ENCODE measurements around the gene APBA2.
"Not testable (repeated sequence)": the region's sequence is repeated elsewhere in the genome, so short reads cannot be mapped to it uniquely, and the experiment has no call there.

APBA2 gene

GRCh38 chr15:28879551-28879950 lies 6.2 kb upstream of the APBA2 start:
- no peak for DNase-seq

GRCh38 chr15:28880680-28881079 lies 5.1 kb upstream of the APBA2 start:
- no peak for DNase-seq

GRCh38 chr15:28881170-28881569 lies 4.6 kb upstream of the APBA2 start:
- no peak for DNase-seq

GRCh38 chr15:28881600-28881999 lies 4.2 kb upstream of the APBA2 start:
- no peak for DNase-seq

GRCh38 chr15:28884151-28884940 lies 1.4 kb upstream of the APBA2 start:
- DNase-seq = no peak

GRCh38 chr15:28885128-28885629 lies 595 bp upstream of the APBA2 start:
- DNase-seq = no peak

GRCh38 chr15:28886431-28887338 lies 911 bp downstream of the APBA2 start:
- no peak for DNase-seq

GRCh38 chr15:28887339-28888174 lies 1.8 kb downstream of the APBA2 start:
- no peak for DNase-seq

GRCh38 chr15:28888302-28888894 lies 2.6 kb downstream of the APBA2 start:
- no peak for DNase-seq

- DNase-seq = no peak
These were observed 3.1 kb downstream of the APBA2 start for GRCh38 chr15:28888900-28889299.

GRCh38 chr15:28889346-28889745 lies 3.6 kb downstream of the APBA2 start:
- DNase-seq = no peak

- not testable (repeated sequence) for DNase-seq
These were observed 4.1 kb downstream of the APBA2 start for GRCh38 chr15:28889871-28890270.

- DNase-seq = not testable (repeated sequence)
These were observed 4.5 kb downstream of the APBA2 start for GRCh38 chr15:28890291-28890690.

- DNase-seq = peak in 1 of 2 donors; percentile 25
These were observed 5.1 kb downstream of the APBA2 start for GRCh38 chr15:28890711-28891495.

GRCh38 chr15:28891588-28891987 lies 5.8 kb downstream of the APBA2 start:
- no peak for DNase-seq

- no peak for DNase-seq
These were observed 7.2 kb downstream of the APBA2 start for GRCh38 chr15:28892789-28893610.

GRCh38 chr15:28894631-28895030 lies 8.9 kb downstream of the APBA2 start:
- DNase-seq = no peak

- no peak for DNase-seq
These were observed 9.4 kb downstream of the APBA2 start for GRCh38 chr15:28895146-28895545.

GRCh38 chr15:28895566-28895965 lies 9.8 kb downstream of the APBA2 start:
- no peak for DNase-seq

GRCh38 chr15:28896951-28897350 lies 11.2 kb downstream of the APBA2 start:
- DNase-seq = no peak
